ENCODE measurements around the gene AK1. TPM values are rescaled to one million over a fixed set of nuclear protein-coding genes. Genes with fewer than 3 reads are reported as not detected.

AK1 gene
- total and polyA plus RNA-seq, 2 of the 8 experiments (the other 6 are each of a cell fraction or from before 2014, with no cell fraction given), result 37.9 to 39.2 TPM

- Histone ChIP-seq H2BK20ac (ENCODE audit: low read length) (no peak overlapping the region), H2AK5ac (ENCODE audit: low read depth, low read length) (no peak overlapping the region), H3K27me3 (replicated peaks in 1 of 4; ENCODE audit: control insufficient read depth in 3 of 4, extremely low read depth in 1 of 4, insufficient read depth in 3 of 4, low read length in 3 of 4) (no peaks in the 10 kb centered on the region), H3K4me3 (ENCODE audit: extremely low read depth in 1 of 4, insufficient read depth in 2 of 4, low read depth in 3 of 4, low read length in 4 of 4) (no peak overlapping the region), H3K4me1 (replicated peaks in 1 of 4; ENCODE audit: control insufficient read depth in 3 of 4, insufficient read depth in 4 of 4, low read length in 3 of 4) (peaks cover 0 to 10% (median 6%) of the 10 kb centered on the region in 4 experiments; a peak in 5 of 7 replicates), H2BK12ac (ENCODE audit: low read depth, low read length) (0 out of 2 replicates have a peak overlapping the region, but pooled peaks have one; percentile 27), H3K18ac (ENCODE audit: extremely low read depth, low read length) (peak overlapping the region; percentile 32; the same call in 1 of the 2 replicates), H3K9me3 (ENCODE audit: insufficient read depth in 2 of 2, low read depth in 1 of 2, low read length in 1 of 2) (no peaks in the 10 kb centered on the region), H3K23me2 (ENCODE audit: low read depth, low read length) (no peaks in the 10 kb centered on the region; the same call in 1 of the 2 replicates), H3K14ac (ENCODE audit: insufficient read length) (no peak overlapping the region), H2BK5ac (ENCODE audit: low read depth, low read length) (0 out of 2 replicates have a peak overlapping the region, but pooled peaks have one; percentile 60), H2BK120ac (replicated peaks; ENCODE audit: low read depth, low read length) (no peak overlapping the region), H4K20me1 (replicated peaks in 1 of 2; ENCODE audit: control insufficient read depth in 1 of 2, insufficient read depth in 2 of 2, low read length in 2 of 2) (no peaks in the 10 kb centered on the region), H4K91ac (replicated peaks; ENCODE audit: insufficient read length, low read length) (no peak overlapping the region), H3K79me1 (ENCODE audit: low read depth, low read length) (no peaks in the 10 kb centered on the region), H3K56ac (replicated peaks; ENCODE audit: insufficient read length, low read depth, low read length) (no peak overlapping the region), H4K8ac (ENCODE audit: extremely low read depth, insufficient read depth, low read length) (no peak overlapping the region), H3K4me2 (ENCODE audit: insufficient read depth in 1 of 2, low read depth in 2 of 2, low read length in 2 of 2) (peak overlapping the region in 1 of 2 experiments; percentile 17; a peak in 1 of 4 replicates), H3K4ac (replicated peaks; ENCODE audit: insufficient read length, low read depth, low read length) (no peak overlapping the region), H3K23ac (ENCODE audit: insufficient read length) (no peak overlapping the region), H2AFZ (ENCODE audit: low read length) (no peak overlapping the region), H2BK15ac (ENCODE audit: low read length) (no peak overlapping the region), H3K79me2 (ENCODE audit: control insufficient read depth in 1 of 2, insufficient read depth in 2 of 2, low read length in 2 of 2) (no peaks in the 10 kb centered on the region), H4K5ac (ENCODE audit: insufficient read length, low read depth, low read length) (no peak overlapping the region), H3K9ac (replicated peaks in 1 of 4; ENCODE audit: extremely low read depth in 1 of 4, low read depth in 3 of 4, low read length in 3 of 4) (no peak overlapping the region), H3K36me3 (ENCODE audit: control insufficient read depth in 2 of 4, insufficient read depth in 4 of 4, low read length in 3 of 4) (no peaks in the 10 kb centered on the region), H3K27ac (ENCODE audit: low read depth, low read length) (no peak overlapping the region)
- WGBS, 2 experiments (ENCODE audit: extremely low coverage in 1 of 2, insufficient coverage in 1 of 2, insufficient read length in 1 of 2, insufficient replicate concordance in 2 of 2, low coverage in 1 of 2, low lambda C conversion rate in 2 of 2, missing lambda C conversion rate in 1 of 2), result 80% methylated on average over 11 of the region's 13 CpGs; no CpG with 5 or more reads in 1 of the 2 experiments
- FAIRE-seq, result no peak
- TF ChIP-seq HDAC6 (IDR thresholded peaks at IDR 0.05; ENCODE audit: low read depth, low read length), result no peak
- TF ChIP-seq NRF1 (IDR thresholded peaks at IDR 0.05; ENCODE audit: low read depth, low read length), result no peak
- TF ChIP-seq FOSL1 (IDR thresholded peaks at IDR 0.05; ENCODE audit: insufficient read depth, low read depth, low read length), result no peak
- TF ChIP-seq TBP (IDR thresholded peaks at IDR 0.05; ENCODE audit: low read depth, low read length), result no peak
- no peak for TF ChIP-seq HDAC2 (IDR thresholded peaks at IDR 0.05; ENCODE audit: borderline replicate concordance in 1 of 2, low read depth in 2 of 2, low read length in 2 of 2)
- TF ChIP-seq TAF7 (optimal IDR thresholded peaks at IDR 0.05; ENCODE audit: borderline replicate concordance, low read depth, low read length), result no peak
- TF ChIP-seq SP2 (IDR thresholded peaks at IDR 0.05; ENCODE audit: low read length), result no peak
- no peak for TF ChIP-seq TCF12 (IDR thresholded peaks at IDR 0.05; ENCODE audit: low read depth, low read length)
- no peak for TF ChIP-seq ZNF274 (IDR thresholded peaks at IDR 0.05; ENCODE audit: borderline replicate concordance, extremely low read depth, low read length)
- no peak for DNase-seq (ENCODE audit: low read depth in 1 of 2, low spot score in 2 of 2)
- CTCF ChIA-PET (ENCODE audit: partially characterized antibody), result interaction anchor here (0.6 to 6.6 kb wide), 22 partner anchors 9 to 224 kb away, joined by 3 to 50 read pairs (median 4); no protein-coding TSS in a partner anchor
- POLR2A ChIA-PET (ENCODE audit: partially characterized antibody), result interaction anchor here (1.0 to 3.2 kb wide), 11 partner anchors 8 to 66 kb away, joined by 3 to 16 read pairs (median 5); no protein-coding TSS in a partner anchor
These were observed 23.9 kb downstream of the AK1 start for GRCh38 chr9:127853312-127854183.

Measured in H1 (cell line).